Activated CD4-positive, alpha-beta T cell treated with anti-CD3 and anti-CD28 coated beads, Interleukin-2, amount 10 ng/mL, durations not matched to agents 24 days and 14 days (primary cell): ENCODE data around the gene TBX1. TPM values are rescaled to one million over a fixed set of nuclear protein-coding genes. Genes with fewer than 3 reads are reported as not detected.

ENCODE experiments used
- DNase-seq: peaks from one replicate; pipeline ENCODE4 v3.0.0; 2022
- H3K27ac Mint-ChIP-seq: one replicate; pipeline ENCODE4 v1.8.0; 2022; ENCODE audit warnings: mild to moderate bottlenecking, mixed read lengths
- H3K27me3 Mint-ChIP-seq: one replicate; pipeline ENCODE4 v1.8.0; 2022; ENCODE audit warnings: mixed read lengths
- H3K36me3 Mint-ChIP-seq: one replicate; pipeline ENCODE4 v1.8.0; 2022; ENCODE audit warnings: low read depth, mild to moderate bottlenecking, mixed read lengths
- H3K4me1 Mint-ChIP-seq: one replicate; pipeline ENCODE4 v1.8.0; 2021; ENCODE audit warnings: mixed read lengths
- H3K4me3 Mint-ChIP-seq: one replicate; pipeline ENCODE4 v1.8.0; 2022; ENCODE audit warnings: mild to moderate bottlenecking, moderate library complexity, mixed read lengths
- H3K9me3 Mint-ChIP-seq: one replicate; pipeline ENCODE4 v1.8.0; 2021; ENCODE audit warnings: mixed read lengths
- intact Hi-C: fragments of 100-400 bp; cut with micrococcal nuclease; formaldehyde crosslinking; loops from one replicate; pipeline ENCODE4 v1.15.1; 2023
- total RNA-seq: library from RNA; stranded (reverse); gene quantifications from 2 replicates; pipeline ENCODE4 v1.2.3, GENCODE V29; 2022

The TBX1 gene
- total RNA-seq, 1 donor from 2014 or later: not detected

DNA sequence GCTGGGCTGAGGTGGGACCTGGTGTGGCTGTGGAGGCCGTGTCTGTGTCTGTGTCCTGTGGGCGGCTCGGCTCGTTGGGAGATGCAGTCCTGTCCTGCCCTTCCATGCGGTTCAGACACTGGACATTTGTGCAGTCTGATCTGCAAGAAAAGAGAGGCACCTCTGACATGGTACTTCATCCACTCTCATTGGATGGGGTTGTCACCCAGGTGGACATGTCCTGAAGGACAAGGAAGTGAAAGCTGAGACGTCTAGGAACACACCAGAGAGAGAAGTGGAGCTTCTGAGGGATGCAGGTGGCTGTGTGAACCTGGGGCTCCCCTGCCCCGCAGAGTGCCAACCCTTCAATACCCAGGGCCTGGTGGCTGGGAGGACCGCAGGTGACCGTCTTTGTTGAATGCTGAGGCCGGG is 18.4 kb downstream of the TBX1 start:
- Mint-ChIP-seq H3K27ac (no peak overlapping the region), H3K27me3 (peaks cover 14% of the 10 kb centered on the region), H3K9me3 (no peaks in the 10 kb centered on the region), H3K4me1 (peaks cover 5% of the 10 kb centered on the region), H3K4me3 (no peak overlapping the region), H3K36me3 (no peaks in the 10 kb centered on the region)
- DNase-seq: no peak
- intact Hi-C loops: no loop called here

- no peak for DNase-seq
- H3K27ac Mint-ChIP-seq: no peak overlapping the region
- no peaks in the 10 kb centered on the region for H3K9me3 Mint-ChIP-seq
- intact Hi-C loops: no loop called here
- no peak overlapping the region for H3K4me3 Mint-ChIP-seq
- peaks cover 11% of the 10 kb centered on the region for H3K27me3 Mint-ChIP-seq
- peaks cover 5% of the 10 kb centered on the region for H3K4me1 Mint-ChIP-seq
- H3K36me3 Mint-ChIP-seq: no peaks in the 10 kb centered on the region
Observed at GRCh38 chr22:19779685-19780268, 19.2 kb downstream of the TBX1 start.

- Mint-ChIP-seq H3K36me3 (no peaks in the 10 kb centered on the region), H3K4me3 (no peak overlapping the region), H3K9me3 (no peaks in the 10 kb centered on the region), H3K4me1 (peaks cover 1% of the 10 kb centered on the region), H3K27ac (no peak overlapping the region), H3K27me3 (peaks cover 9% of the 10 kb centered on the region)
- DNase-seq: no peak
- intact Hi-C loops: no loop called here
Observed at GRCh38 chr22:19782533-19782932, 22.0 kb downstream of the TBX1 start.

DNA sequence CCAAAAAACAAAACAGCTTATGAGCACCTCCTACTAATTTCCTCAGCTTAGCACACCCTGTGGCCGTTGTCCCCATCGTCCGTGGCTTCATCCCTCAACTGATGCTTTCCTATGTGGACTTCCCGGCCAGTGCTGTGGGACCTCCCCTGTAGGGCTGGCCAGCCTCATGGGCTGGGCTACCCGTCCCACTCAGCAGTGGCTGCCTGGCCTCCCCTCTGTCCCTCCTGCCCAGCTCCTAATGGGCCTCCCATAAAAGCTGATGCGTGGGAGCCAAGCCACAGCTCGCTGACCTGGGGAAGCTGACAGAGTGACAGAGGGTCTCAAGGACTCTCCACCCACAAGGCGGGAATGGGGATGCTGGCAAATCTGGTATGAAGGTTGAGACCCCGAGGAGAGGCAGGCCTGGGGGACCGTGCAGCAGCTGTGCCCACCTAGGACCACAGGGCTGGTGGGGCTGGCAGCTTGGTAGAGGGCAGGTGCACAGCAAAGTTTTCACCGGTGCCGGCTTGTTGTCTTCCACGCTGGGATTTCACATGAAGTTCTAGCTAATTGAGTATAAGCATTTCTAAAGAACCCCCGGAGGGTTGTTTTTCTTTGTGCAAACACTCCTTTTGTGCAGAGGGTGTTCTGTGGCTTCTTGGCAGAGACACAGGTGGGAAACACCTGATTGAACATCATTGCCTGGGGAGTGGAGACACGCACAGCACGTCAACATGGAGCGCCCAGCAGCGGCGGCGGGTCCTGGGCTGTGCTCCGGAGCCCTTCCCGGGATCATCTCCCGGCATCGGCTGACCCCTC is 23.2 kb downstream of the TBX1 start:
- Mint-ChIP-seq H3K4me1 (peaks cover 1% of the 10 kb centered on the region), H3K36me3 (no peaks in the 10 kb centered on the region), H3K9me3 (no peaks in the 10 kb centered on the region), H3K27me3 (peaks cover 9% of the 10 kb centered on the region), H3K27ac (no peak overlapping the region), H3K4me3 (no peak overlapping the region)
- intact Hi-C loops: no loop called here
- no peak for DNase-seq

DNA sequence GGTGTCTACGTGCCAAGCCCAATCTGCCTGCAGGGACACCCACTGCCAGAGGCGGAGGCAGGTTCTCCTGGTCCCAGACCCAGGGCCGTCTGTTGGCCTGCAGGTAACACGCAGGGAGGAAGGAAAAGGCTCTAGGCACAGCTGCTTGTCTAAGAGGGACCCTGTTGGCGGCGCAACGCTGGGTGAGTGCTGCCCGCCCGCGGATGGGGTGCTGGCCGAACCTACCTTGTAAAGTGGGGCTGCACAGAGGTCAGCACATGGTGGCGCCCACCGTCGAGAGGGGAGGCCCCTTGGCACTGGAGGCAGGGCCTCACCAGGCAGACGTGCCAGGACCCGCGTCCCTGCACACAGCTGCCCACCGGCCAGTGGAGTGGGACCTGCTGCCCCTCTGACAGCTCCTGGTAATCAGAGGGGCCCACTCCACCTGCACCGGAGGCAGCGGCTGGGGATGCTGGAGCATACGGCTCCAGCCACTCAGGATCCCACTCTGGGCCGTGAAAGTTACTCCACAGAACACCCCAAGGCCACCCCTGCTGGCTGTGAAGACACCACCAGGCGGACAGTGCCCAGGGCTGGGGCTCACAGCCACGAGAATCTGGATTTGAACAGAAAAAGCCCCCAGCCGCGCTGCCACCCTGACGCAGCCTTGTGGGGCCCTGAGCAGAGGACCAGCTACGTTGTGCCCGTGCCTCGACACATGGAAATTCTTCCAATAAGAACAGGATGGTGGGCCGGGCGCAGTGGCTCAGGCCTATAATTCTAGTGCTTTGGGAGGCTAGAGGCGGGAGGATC is 24.0 kb downstream of the TBX1 start:
- H3K4me3 Mint-ChIP-seq: no peak overlapping the region
- no peak overlapping the region for H3K27ac Mint-ChIP-seq
- peaks cover 6% of the 10 kb centered on the region for H3K27me3 Mint-ChIP-seq
- no peaks in the 10 kb centered on the region for H3K36me3 Mint-ChIP-seq
- H3K4me1 Mint-ChIP-seq: peaks cover 1% of the 10 kb centered on the region
- intact Hi-C loops: no loop called here
- no peaks in the 10 kb centered on the region for H3K9me3 Mint-ChIP-seq
- DNase-seq: no peak

- H3K9me3 Mint-ChIP-seq: no peaks in the 10 kb centered on the region
- DNase-seq: no peak
- H3K4me1 Mint-ChIP-seq: no peaks in the 10 kb centered on the region
- intact Hi-C loops: no loop called here
- H3K27me3 Mint-ChIP-seq: peaks cover 4% of the 10 kb centered on the region
- no peak overlapping the region for H3K4me3 Mint-ChIP-seq
- H3K36me3 Mint-ChIP-seq: no peaks in the 10 kb centered on the region
- H3K27ac Mint-ChIP-seq: no peak overlapping the region
Observed at GRCh38 chr22:19785461-19786263, 25.1 kb downstream of the TBX1 start.

- Mint-ChIP-seq H3K9me3 (no peaks in the 10 kb centered on the region), H3K4me3 (no peak overlapping the region), H3K27me3 (peaks cover 4% of the 10 kb centered on the region), H3K27ac (no peak overlapping the region), H3K4me1 (no peaks in the 10 kb centered on the region), H3K36me3 (no peaks in the 10 kb centered on the region)
- intact Hi-C loops: no loop called here
- no peak for DNase-seq
Observed at GRCh38 chr22:19786264-19786585, 25.6 kb downstream of the TBX1 start.

DNA sequence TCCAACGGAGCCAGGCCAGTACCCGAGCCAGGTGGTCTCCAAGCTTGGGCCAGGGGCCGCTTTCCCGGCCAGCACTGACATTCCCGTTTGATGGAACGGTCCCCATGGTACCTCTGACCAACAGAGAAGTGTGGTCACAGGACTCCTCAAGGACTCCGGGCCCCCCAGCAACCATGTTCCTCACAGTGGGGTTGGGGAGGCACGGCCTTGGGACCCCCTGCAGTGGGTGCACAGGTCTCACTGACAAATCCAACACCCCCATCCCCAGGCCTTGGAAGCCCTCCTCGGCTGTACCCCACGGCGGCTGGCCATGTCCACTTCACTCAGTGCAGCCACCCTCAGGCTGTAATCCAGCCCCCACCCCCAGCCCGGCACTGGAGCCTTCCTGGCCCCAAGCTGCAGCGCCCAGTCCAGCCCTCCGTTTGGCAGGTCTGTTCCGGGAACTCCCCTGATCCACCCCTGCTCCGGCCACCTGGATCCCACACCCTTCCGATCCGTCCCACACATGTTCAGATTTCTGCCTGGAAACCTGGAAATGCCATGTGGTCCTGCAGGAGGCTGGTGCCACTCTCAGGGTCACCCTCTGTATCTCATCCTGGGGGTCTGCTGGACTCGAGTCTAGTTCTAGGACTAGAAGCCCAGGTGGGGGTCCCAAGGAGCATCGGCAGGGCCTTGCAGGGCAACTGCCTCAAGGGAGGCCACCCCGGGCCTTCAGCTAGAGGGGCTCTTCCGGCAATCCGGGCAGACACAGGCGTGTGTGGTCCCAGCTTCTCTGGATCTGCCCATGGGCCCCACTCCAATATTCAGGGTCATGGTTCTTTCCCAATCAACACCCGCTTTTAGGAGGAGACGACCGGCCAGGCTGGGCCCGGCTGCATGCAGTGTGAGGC is 26.6 kb downstream of the TBX1 start:
- intact Hi-C loops: no loop called here
- H3K9me3 Mint-ChIP-seq: no peaks in the 10 kb centered on the region
- no peak for DNase-seq
- H3K27me3 Mint-ChIP-seq: peaks cover 1% of the 10 kb centered on the region
- no peaks in the 10 kb centered on the region for H3K4me1 Mint-ChIP-seq
- H3K4me3 Mint-ChIP-seq: no peak overlapping the region
- peaks cover 3% of the 10 kb centered on the region for H3K36me3 Mint-ChIP-seq
- no peak overlapping the region for H3K27ac Mint-ChIP-seq

GRCh38 chr22:19787849-19788141 is 27.2 kb downstream of the TBX1 start:
- no peak overlapping the region for H3K4me3 Mint-ChIP-seq
- no peaks in the 10 kb centered on the region for H3K27me3 Mint-ChIP-seq
- DNase-seq: no peak
- H3K9me3 Mint-ChIP-seq: no peaks in the 10 kb centered on the region
- H3K4me1 Mint-ChIP-seq: no peaks in the 10 kb centered on the region
- intact Hi-C loops: no loop called here
- peaks cover 3% of the 10 kb centered on the region for H3K36me3 Mint-ChIP-seq
- no peak overlapping the region for H3K27ac Mint-ChIP-seq

GRCh38 chr22:19788661-19789225 is 28.2 kb downstream of the TBX1 start:
- Mint-ChIP-seq H3K36me3 (peaks cover 8% of the 10 kb centered on the region), H3K4me1 (no peaks in the 10 kb centered on the region), H3K4me3 (no peak overlapping the region), H3K27ac (no peak overlapping the region), H3K9me3 (no peaks in the 10 kb centered on the region), H3K27me3 (no peaks in the 10 kb centered on the region)
- no peak for DNase-seq
- intact Hi-C loops: no loop called here

DNA sequence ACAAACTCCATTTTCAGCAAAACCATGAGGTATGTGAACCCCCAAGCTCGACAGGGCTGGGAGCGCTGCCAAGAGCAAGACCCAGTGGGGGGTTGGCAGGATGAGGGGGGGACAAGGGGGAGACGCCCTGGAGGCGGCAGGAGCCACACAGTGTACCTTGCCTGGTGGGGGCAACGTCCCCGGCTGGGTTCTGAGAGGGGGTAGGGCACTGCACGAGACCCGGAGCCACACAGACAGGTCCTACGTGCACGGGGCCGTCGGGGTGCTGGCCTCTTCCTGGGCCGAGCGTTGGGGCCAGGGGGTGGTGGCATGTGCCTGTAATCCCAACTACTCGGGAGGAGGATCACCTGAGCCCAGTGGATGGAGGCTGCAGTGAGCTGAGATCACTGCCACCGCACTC is 28.8 kb downstream of the TBX1 start:
- Mint-ChIP-seq H3K27ac (no peak overlapping the region), H3K4me1 (no peaks in the 10 kb centered on the region), H3K4me3 (no peak overlapping the region), H3K9me3 (no peaks in the 10 kb centered on the region), H3K36me3 (peaks cover 8% of the 10 kb centered on the region), H3K27me3 (no peaks in the 10 kb centered on the region)
- intact Hi-C loops: no loop called here
- DNase-seq: no peak

DNA sequence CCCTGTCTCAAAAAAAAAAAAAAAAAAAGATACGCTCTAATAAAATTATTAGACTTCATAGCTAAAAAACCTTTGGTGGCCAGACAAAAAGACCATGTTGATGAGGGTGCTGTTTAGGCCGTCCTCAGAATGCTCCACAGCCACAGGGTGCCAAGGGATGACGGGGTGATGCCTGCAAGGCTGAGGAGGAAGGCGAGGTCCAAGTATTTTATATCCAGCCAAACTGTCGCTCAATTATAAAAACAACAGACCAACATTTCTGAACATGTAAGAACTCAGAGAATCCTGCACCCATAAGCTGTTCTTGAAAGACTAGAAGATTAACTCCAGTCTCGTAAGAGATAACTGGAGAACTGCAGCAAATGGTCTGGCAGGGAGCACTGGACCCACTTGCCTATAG is 29.2 kb downstream of the TBX1 start:
- DNase-seq: no peak
- no peak overlapping the region for H3K27ac Mint-ChIP-seq
- H3K9me3 Mint-ChIP-seq: no peaks in the 10 kb centered on the region
- no peak overlapping the region for H3K4me3 Mint-ChIP-seq
- peaks cover 8% of the 10 kb centered on the region for H3K36me3 Mint-ChIP-seq
- no peaks in the 10 kb centered on the region for H3K27me3 Mint-ChIP-seq
- H3K4me1 Mint-ChIP-seq: no peaks in the 10 kb centered on the region
- intact Hi-C loops: no loop called here

DNA sequence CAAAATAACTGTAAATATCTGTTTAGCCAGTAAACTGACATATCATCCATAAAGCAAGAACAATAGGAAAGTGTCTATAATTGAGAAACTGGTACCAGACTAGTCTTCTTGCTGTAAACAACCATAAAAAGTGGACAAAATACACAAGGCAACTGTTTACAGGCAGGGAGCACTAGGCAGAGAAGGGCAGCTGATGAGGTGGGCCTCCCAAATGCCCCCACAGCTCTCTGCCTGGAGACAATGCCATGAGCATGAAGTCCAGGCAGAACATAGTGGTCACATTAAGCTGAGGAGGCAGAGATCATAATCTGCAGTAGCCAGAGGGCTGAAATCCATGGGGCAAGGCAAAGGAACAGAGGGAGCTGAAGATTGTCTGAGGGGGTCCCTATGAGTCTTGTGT is 30.7 kb downstream of the TBX1 start:
- Mint-ChIP-seq H3K27me3 (no peaks in the 10 kb centered on the region), H3K4me3 (no peak overlapping the region), H3K36me3 (peaks cover 8% of the 10 kb centered on the region)

More for the DNA sequence above, 30.7 kb downstream of the TBX1 start:
- no peak for DNase-seq
- Mint-ChIP-seq H3K4me1 (no peaks in the 10 kb centered on the region), H3K9me3 (no peaks in the 10 kb centered on the region), H3K27ac (no peak overlapping the region)
- intact Hi-C loops: no loop called here
